Parathyroid adenoma (tissue), 2 donors: ENCODE measurements around the gene SLC2A13.
"Not testable (repeated sequence)": the region's sequence is repeated elsewhere in the genome, so short reads cannot be mapped to it uniquely, and the experiment has no call there.

Experiments
- H2AFZ ChIP-seq: fragments of 300-600 bp; sonication (generic); one replicate; pipeline ENCODE4 v1.7.0; 2017; ENCODE audit warnings: antibody characterized with exemption, mild to moderate bottlenecking
- H3K27ac ChIP-seq: fragments of 300-600 bp; sonication (generic); one replicate; pipeline ENCODE4 v1.7.0; 2017
- H3K27me3 ChIP-seq: fragments of 300-600 bp; sonication (generic); one replicate; pipeline ENCODE4 v1.7.0; 2017; ENCODE audit warnings: low read length; ENCODE audit not compliant: control insufficient read depth, insufficient read depth
- H3K36me3 ChIP-seq: fragments of 300-600 bp; sonication (generic); one replicate; pipeline ENCODE4 v1.7.0; 2017; ENCODE audit warnings: low read length; ENCODE audit not compliant: control insufficient read depth, insufficient read depth
- H3K4me1 ChIP-seq: fragments of 300-600 bp; sonication (generic); one replicate; pipeline ENCODE4 v1.7.0; 2017; ENCODE audit warnings: control low read depth
- H3K4me2 ChIP-seq: fragments of 300-600 bp; sonication (generic); one replicate; pipeline ENCODE4 v1.7.0; 2017; ENCODE audit warnings: low read length
- H3K4me3 ChIP-seq: fragments of 300-600 bp; sonication (generic); one replicate; pipeline ENCODE4 v1.7.0; 2017; ENCODE audit warnings: low read depth, low read length
- H3K79me2 ChIP-seq: fragments of 300-600 bp; sonication (generic); one replicate; pipeline ENCODE4 v1.7.0; 2017; ENCODE audit warnings: control low read depth
- H3K9ac ChIP-seq: fragments of 300-600 bp; sonication (generic); one replicate; pipeline ENCODE4 v1.7.0; 2017; ENCODE audit warnings: mild to moderate bottlenecking
- H3K9me3 ChIP-seq: fragments of 300-600 bp; sonication (generic); one replicate; pipeline ENCODE4 v1.7.0; 2017; ENCODE audit warnings: low read length; ENCODE audit not compliant: control insufficient read depth
- CTCF ChIP-seq: fragments of 300-600 bp; sonication (generic); IDR thresholded peaks from one replicate; pipeline ENCODE4 v1.7.0; 2017; ENCODE audit warnings: antibody characterized with exemption, mild to moderate bottlenecking
- donor health status: primary hyperparathyroidism.

SLC2A13 gene

GRCh38 chr12:39798977-39799376 lies 306.9 kb downstream of the SLC2A13 start:
- H3K4me2 ChIP-seq = no peak overlapping the region
- H3K9ac ChIP-seq = no peak overlapping the region
- H3K27ac ChIP-seq = no peak overlapping the region
- TF ChIP-seq CTCF = no peak
- H3K9me3 ChIP-seq = no peaks in the 10 kb centered on the region
- no peak overlapping the region for H3K4me3 ChIP-seq
- no peaks in the 10 kb centered on the region for H3K36me3 ChIP-seq
- H3K79me2 ChIP-seq = no peaks in the 10 kb centered on the region
- no peaks in the 10 kb centered on the region for H3K27me3 ChIP-seq
- H3K4me1 ChIP-seq = no peaks in the 10 kb centered on the region
- no peak overlapping the region for H2AFZ ChIP-seq

GRCh38 chr12:39798429-39798828 lies 307.5 kb downstream of the SLC2A13 start:
- H3K79me2 ChIP-seq = no peaks in the 10 kb centered on the region
- H3K9me3 ChIP-seq = no peaks in the 10 kb centered on the region
- H3K36me3 ChIP-seq = no peaks in the 10 kb centered on the region
- H2AFZ ChIP-seq = no peak overlapping the region
- H3K4me1 ChIP-seq = no peaks in the 10 kb centered on the region
- H3K4me2 ChIP-seq = no peak overlapping the region
- no peak overlapping the region for H3K4me3 ChIP-seq
- no peak overlapping the region for H3K27ac ChIP-seq
- TF ChIP-seq CTCF = no peak
- no peak overlapping the region for H3K9ac ChIP-seq
- no peaks in the 10 kb centered on the region for H3K27me3 ChIP-seq

- no peak overlapping the region for H3K4me3 ChIP-seq
- H3K36me3 ChIP-seq = no peaks in the 10 kb centered on the region
- no peak for TF ChIP-seq CTCF
- no peaks in the 10 kb centered on the region for H3K27me3 ChIP-seq
- no peaks in the 10 kb centered on the region for H3K9me3 ChIP-seq
- no peak overlapping the region for H3K27ac ChIP-seq
- no peak overlapping the region for H3K4me2 ChIP-seq
- no peaks in the 10 kb centered on the region for H3K79me2 ChIP-seq
- no peak overlapping the region for H2AFZ ChIP-seq
- H3K4me1 ChIP-seq = no peaks in the 10 kb centered on the region
- no peak overlapping the region for H3K9ac ChIP-seq
Observed at GRCh38 chr12:39795481-39795880, 310.4 kb downstream of the SLC2A13 start.

GRCh38 chr12:39792938-39793337 lies 312.9 kb downstream of the SLC2A13 start:
- no peak for TF ChIP-seq CTCF
- Histone ChIP-seq H3K9ac (no peak overlapping the region), H3K79me2 (no peaks in the 10 kb centered on the region), H3K4me1 (no peaks in the 10 kb centered on the region), H3K9me3 (no peaks in the 10 kb centered on the region), H3K27me3 (no peaks in the 10 kb centered on the region), H3K36me3 (no peaks in the 10 kb centered on the region), H2AFZ (no peak overlapping the region), H3K4me3 (no peak overlapping the region), H3K4me2 (no peak overlapping the region), H3K27ac (no peak overlapping the region)

GRCh38 chr12:39788239-39788638 lies 317.6 kb downstream of the SLC2A13 start:
- no peak overlapping the region for H3K27ac ChIP-seq
- H3K9ac ChIP-seq = no peak overlapping the region
- no peaks in the 10 kb centered on the region for H3K36me3 ChIP-seq
- no peaks in the 10 kb centered on the region for H3K27me3 ChIP-seq
- H2AFZ ChIP-seq = no peak overlapping the region
- no peak for TF ChIP-seq CTCF
- H3K9me3 ChIP-seq = no peaks in the 10 kb centered on the region
- H3K4me3 ChIP-seq = no peak overlapping the region
- H3K4me2 ChIP-seq = no peak overlapping the region
- no peaks in the 10 kb centered on the region for H3K4me1 ChIP-seq
- no peaks in the 10 kb centered on the region for H3K79me2 ChIP-seq

GRCh38 chr12:39785814-39786213 lies 320.1 kb downstream of the SLC2A13 start:
- H3K36me3 ChIP-seq, H3K27ac ChIP-seq, H3K4me2 ChIP-seq, H3K27me3 ChIP-seq, H3K79me2 ChIP-seq, H3K4me1 ChIP-seq, H3K9me3 ChIP-seq, H3K9ac ChIP-seq, H3K4me3 ChIP-seq, H2AFZ ChIP-seq: not testable (repeated sequence)
